Stimulated activated CD4-positive, alpha-beta T cell treated with anti-CD3 and anti-CD28 coated beads, Interleukin-1b, Interleukin-23, amount 100 ng/mL, for 1 hour (primary cell): ENCODE measurements around the gene DLGAP3.

ENCODE experiments used
- DNase-seq, 2 donors: peaks; one replicate each; pipeline ENCODE4 v3.0.0-alpha.2; 2020; ENCODE audit warnings: low read depth in 2 of 2

Gene DLGAP3

GRCh38 chr1:34929853-34930701 lies 627 bp upstream of the DLGAP3 start:
- DNase-seq, result no peak

- DNase-seq, result no peak
These were observed 552 bp downstream of the DLGAP3 start for GRCh38 chr1:34928699-34929496.

- no peak for DNase-seq
These were observed 1.3 kb downstream of the DLGAP3 start for GRCh38 chr1:34928066-34928696.

GRCh38 chr1:34927316-34927715 lies 2.1 kb downstream of the DLGAP3 start:
- no peak for DNase-seq

GRCh38 chr1:34926894-34927293 lies 2.6 kb downstream of the DLGAP3 start:
- DNase-seq, result no peak

- no peak for DNase-seq
These were observed 3.3 kb downstream of the DLGAP3 start for GRCh38 chr1:34926156-34926555.

GRCh38 chr1:34925730-34926129 lies 3.7 kb downstream of the DLGAP3 start:
- DNase-seq, result no peak

- no peak for DNase-seq
These were observed 4.5 kb downstream of the DLGAP3 start for GRCh38 chr1:34924759-34925555.

GRCh38 chr1:34923490-34923889 lies 6.0 kb downstream of the DLGAP3 start:
- no peak for DNase-seq

GRCh38 chr1:34918977-34919561 lies 10.4 kb downstream of the DLGAP3 start:
- DNase-seq, result no peak

GRCh38 chr1:34918386-34918976 lies 11.0 kb downstream of the DLGAP3 start:
- no peak for DNase-seq

GRCh38 chr1:34917017-34917416 lies 12.4 kb downstream of the DLGAP3 start:
- DNase-seq, result no peak

GRCh38 chr1:34916104-34916503 lies 13.3 kb downstream of the DLGAP3 start:
- DNase-seq, result no peak

GRCh38 chr1:34915521-34915920 lies 13.9 kb downstream of the DLGAP3 start:
- DNase-seq, result no peak

- DNase-seq, result no peak
These were observed 14.5 kb downstream of the DLGAP3 start for GRCh38 chr1:34914958-34915357.

- no peak for DNase-seq
These were observed 18.0 kb downstream of the DLGAP3 start for GRCh38 chr1:34911465-34911864.

GRCh38 chr1:34910425-34910824 lies 19.0 kb downstream of the DLGAP3 start:
- no peak for DNase-seq

- DNase-seq, result no peak
These were observed 21.1 kb downstream of the DLGAP3 start for GRCh38 chr1:34908369-34908768.

- no peak for DNase-seq
These were observed 21.9 kb downstream of the DLGAP3 start for GRCh38 chr1:34907487-34908090.

GRCh38 chr1:34906756-34907155 lies 22.7 kb downstream of the DLGAP3 start:
- no peak for DNase-seq
